Caco-2 (cell line): ENCODE measurements around the gene C9orf78. TPM values are rescaled to one million over a fixed set of nuclear protein-coding genes. Genes with fewer than 3 reads are reported as not detected.

ENCODE experiments used
- BruUV-seq: library from RNA; stranded (reverse); fragments of 400-500 nt; replicated peaks from 2 replicates; lab custom pipeline; 2021; lab: Mats Ljungman, UMichigan
- CTCF ChIA-PET: fragments of 300-600 bp; sonication (Branson Sonifier 250); formaldehyde crosslinking; loops from one replicate; lab custom pipeline; 2022; ENCODE audit warnings: antibody characterized with exemption; lab: Charles Lee
- POLR2A ChIA-PET: fragments of 300-600 bp; sonication (Branson Sonifier 250); formaldehyde crosslinking; loops from one replicate; lab custom pipeline; 2022; ENCODE audit warnings: antibody characterized with exemption; lab: Charles Lee
- DNase-seq, 2 experiments: peaks; one replicate each; pipeline versions ENCODE4 v3.0.0 to v3.0.0-alpha.2; 2020 to 2022
- H3K27me3 ChIP-seq: replicated peaks from 2 replicates; pipeline ENCODE4 v1.6.0; 2011; ENCODE audit warnings: low read length; ENCODE audit not compliant: control insufficient read depth, insufficient read depth
- H3K36me3 ChIP-seq: 2 replicates; pipeline ENCODE4 v1.5.1; 2011; ENCODE audit warnings: low read length; ENCODE audit not compliant: control insufficient read depth, insufficient read depth
- H3K4me1 ChIP-seq: fragments of 250-450 bp; sonication (Bioruptor Pico); 2 replicates; pipeline ENCODE4 v1.5.1; 2020; ENCODE audit warnings: mild to moderate bottlenecking
- H3K4me3 ChIP-seq: 2 replicates; pipeline ENCODE4 v1.5.1; 2011; ENCODE audit warnings: low read depth, mild to moderate bottlenecking, control low read depth, low read length
- H3K9me3 ChIP-seq: fragments of 250-450 bp; sonication (Bioruptor Pico); 2 replicates; pipeline ENCODE4 v1.5.1; 2020; ENCODE audit warnings: mild to moderate bottlenecking, moderate library complexity
- H3K27ac Mint-ChIP-seq: one replicate; pipeline ENCODE4 v1.8.0; 2022; ENCODE audit warnings: mixed read lengths; ENCODE audit not compliant: unreplicated experiment
- H3K27me3 Mint-ChIP-seq: one replicate; pipeline ENCODE4 v1.8.0; 2022; ENCODE audit warnings: mixed read lengths; ENCODE audit not compliant: insufficient read depth, unreplicated experiment
- H3K36me3 Mint-ChIP-seq: one replicate; pipeline ENCODE4 v1.8.0; 2022; ENCODE audit warnings: mild to moderate bottlenecking, mixed read lengths; ENCODE audit not compliant: insufficient read depth, unreplicated experiment
- H3K4me1 Mint-ChIP-seq: one replicate; pipeline ENCODE4 v1.8.0; 2022; ENCODE audit warnings: low read depth, mixed read lengths; ENCODE audit not compliant: unreplicated experiment
- H3K4me3 Mint-ChIP-seq: one replicate; pipeline ENCODE4 v1.8.0; 2022; ENCODE audit warnings: mild to moderate bottlenecking, moderate library complexity, mixed read lengths; ENCODE audit not compliant: unreplicated experiment
- H3K9me3 Mint-ChIP-seq: one replicate; pipeline ENCODE4 v1.8.0; 2022; ENCODE audit warnings: mixed read lengths; ENCODE audit not compliant: unreplicated experiment
- intact Hi-C: fragments of 100-400 bp; cut with micrococcal nuclease; formaldehyde crosslinking; loops from one replicate; pipeline ENCODE4 v1.10.0; 2022; ENCODE audit not compliant: unreplicated experiment
- total RNA-seq: library from RNA; stranded (reverse); gene quantifications from 2 replicates; pipeline ENCODE4 v1.2.3, GENCODE V29; 2022
- TF ChIP-seq, protein P1 (sequence below), 2 experiments: fragments of 200-600 bp in 1 of 2; IDR thresholded peaks; 1 replicate in 1 of 2; 2 replicates in 1 of 2; pipeline versions ENCODE4 v1.5.1 to v1.8.0; 2011 to 2022; ENCODE audit warnings: antibody characterized with exemption in 1 of 2, control low read depth in 1 of 2, inconsistent platforms in 1 of 2, low read depth in 1 of 2, low read length in 1 of 2, mild to moderate bottlenecking in 1 of 2, moderate library complexity in 1 of 2; ENCODE audit not compliant: insufficient read depth in 1 of 2, severe bottlenecking in 1 of 2, unreplicated experiment in 1 of 2

C9orf78 gene
- total RNA-seq, 1 experiment from 2014 or later, result 44.1 TPM

DNA sequence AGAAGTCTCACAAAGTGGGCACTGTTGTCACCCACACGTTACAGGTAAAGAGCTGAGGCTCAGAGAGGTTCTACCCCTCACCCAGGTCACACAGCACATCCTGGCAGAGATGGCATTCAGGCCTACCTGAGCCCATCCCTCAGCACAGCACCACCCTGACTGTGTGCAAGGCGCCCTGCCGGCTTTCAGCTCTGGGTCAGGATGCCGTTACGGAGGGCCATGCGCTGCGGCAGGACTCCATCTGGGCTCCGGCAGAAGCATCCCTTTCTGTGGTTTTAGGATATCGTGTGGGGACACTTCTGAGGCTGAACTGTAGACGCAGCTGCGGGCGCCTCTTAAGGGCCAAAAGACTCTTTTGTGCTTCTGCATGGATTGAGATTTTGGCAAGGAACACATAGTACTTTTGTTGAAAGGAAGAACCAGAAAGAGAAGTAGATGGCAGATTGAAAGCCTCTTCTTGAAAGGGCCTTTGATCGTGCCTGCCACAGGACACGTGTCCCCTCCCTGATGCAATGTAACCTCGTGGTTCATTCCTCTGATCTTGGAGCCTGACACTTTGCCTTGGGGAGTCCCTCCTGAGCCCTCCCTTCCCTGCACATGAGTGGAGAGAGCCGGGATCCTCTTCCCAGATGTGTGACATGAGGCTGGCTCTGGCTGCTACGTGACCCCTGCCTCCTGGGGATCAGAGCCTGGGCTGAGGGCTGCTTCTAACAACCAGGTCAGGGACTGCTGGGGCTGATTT is 31.5 kb upstream of the C9orf78 start:
- Mint-ChIP-seq H3K27ac (no peak overlapping the region), H3K9me3 (no peaks in the 10 kb centered on the region), H3K4me3 (no peak overlapping the region), H3K27me3 (no peaks in the 10 kb centered on the region), H3K36me3 (peaks cover 17% of the 10 kb centered on the region), H3K4me1 (no peaks in the 10 kb centered on the region)
- TF ChIP-seq, protein P1, sequence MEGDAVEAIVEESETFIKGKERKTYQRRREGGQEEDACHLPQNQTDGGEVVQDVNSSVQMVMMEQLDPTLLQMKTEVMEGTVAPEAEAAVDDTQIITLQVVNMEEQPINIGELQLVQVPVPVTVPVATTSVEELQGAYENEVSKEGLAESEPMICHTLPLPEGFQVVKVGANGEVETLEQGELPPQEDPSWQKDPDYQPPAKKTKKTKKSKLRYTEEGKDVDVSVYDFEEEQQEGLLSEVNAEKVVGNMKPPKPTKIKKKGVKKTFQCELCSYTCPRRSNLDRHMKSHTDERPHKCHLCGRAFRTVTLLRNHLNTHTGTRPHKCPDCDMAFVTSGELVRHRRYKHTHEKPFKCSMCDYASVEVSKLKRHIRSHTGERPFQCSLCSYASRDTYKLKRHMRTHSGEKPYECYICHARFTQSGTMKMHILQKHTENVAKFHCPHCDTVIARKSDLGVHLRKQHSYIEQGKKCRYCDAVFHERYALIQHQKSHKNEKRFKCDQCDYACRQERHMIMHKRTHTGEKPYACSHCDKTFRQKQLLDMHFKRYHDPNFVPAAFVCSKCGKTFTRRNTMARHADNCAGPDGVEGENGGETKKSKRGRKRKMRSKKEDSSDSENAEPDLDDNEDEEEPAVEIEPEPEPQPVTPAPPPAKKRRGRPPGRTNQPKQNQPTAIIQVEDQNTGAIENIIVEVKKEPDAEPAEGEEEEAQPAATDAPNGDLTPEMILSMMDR (IDR thresholded peaks at IDR 0.05; ENCODE audit: insufficient read depth in 1 of 2, low read depth in 1 of 2, low read length in 1 of 2, severe bottlenecking in 1 of 2, unreplicated experiment in 1 of 2), result no peak
- Histone ChIP-seq H3K4me1 (no peaks in the 10 kb centered on the region), H3K36me3 (no peaks in the 10 kb centered on the region), H3K4me3 (no peak overlapping the region), H3K27me3 (no peaks in the 10 kb centered on the region), H3K9me3 (no peaks in the 10 kb centered on the region)
- no peak for DNase-seq
- ChIA-PET CTCF (no interaction called here), POLR2A (no interaction called here)
- BruUV-seq, result no TSS peak
- intact Hi-C loops, result no loop called here

DNA sequence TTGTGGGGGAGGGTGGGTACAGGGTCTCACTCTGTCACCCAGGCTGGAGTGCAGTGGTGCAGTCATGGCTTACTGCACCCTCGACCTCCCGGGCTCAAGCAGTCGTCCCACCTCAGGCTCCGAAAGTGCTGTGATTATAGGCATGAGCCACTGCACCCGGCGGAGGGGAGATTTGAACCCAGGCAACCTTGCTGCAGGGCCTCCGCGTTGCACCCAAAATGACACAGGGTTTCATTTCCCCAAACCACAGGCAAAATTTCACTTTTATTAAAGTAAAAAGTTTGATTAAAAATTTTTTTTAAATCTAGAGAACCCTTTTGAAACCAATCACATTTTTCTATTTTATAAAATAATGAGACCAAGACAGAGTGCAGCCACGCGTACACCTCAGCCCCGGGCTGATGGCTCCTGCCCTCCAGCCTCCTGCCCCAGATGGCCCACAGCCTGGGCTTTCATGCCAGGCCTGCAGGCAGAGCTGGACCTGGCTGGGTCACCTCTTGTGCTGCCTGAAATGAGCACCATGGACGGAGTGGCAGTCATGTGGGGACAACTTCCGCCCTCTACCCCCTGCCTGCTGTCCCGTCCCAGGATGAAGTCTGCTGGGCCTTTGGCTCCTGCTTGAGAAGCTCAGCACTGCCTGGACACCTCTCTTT is 30.7 kb upstream of the C9orf78 start:
- Histone ChIP-seq H3K4me1 (no peaks in the 10 kb centered on the region), H3K27me3 (no peaks in the 10 kb centered on the region), H3K36me3 (no peaks in the 10 kb centered on the region), H3K9me3 (no peaks in the 10 kb centered on the region), H3K4me3 (no peak overlapping the region)
- ChIA-PET POLR2A (no interaction called here), CTCF (no interaction called here)
- DNase-seq, result no peak
- TF ChIP-seq, protein P1 (IDR thresholded peaks at IDR 0.05; ENCODE audit: insufficient read depth in 1 of 2, low read depth in 1 of 2, low read length in 1 of 2, severe bottlenecking in 1 of 2, unreplicated experiment in 1 of 2), result no peak
- no peaks in the 10 kb centered on the region for H3K27me3 Mint-ChIP-seq
- H3K4me1 Mint-ChIP-seq, result no peaks in the 10 kb centered on the region
- H3K36me3 Mint-ChIP-seq, result peaks cover 16% of the 10 kb centered on the region
- H3K9me3 Mint-ChIP-seq, result no peaks in the 10 kb centered on the region
- no TSS peak for BruUV-seq
- no peak overlapping the region for H3K4me3 Mint-ChIP-seq
- H3K27ac Mint-ChIP-seq, result no peak overlapping the region
- intact Hi-C loops, result no loop called here

- ChIA-PET POLR2A (no interaction called here), CTCF (no interaction called here)
- no peak for DNase-seq
- TF ChIP-seq, protein P1 (IDR thresholded peaks at IDR 0.05; ENCODE audit: insufficient read depth in 1 of 2, low read depth in 1 of 2, low read length in 1 of 2, severe bottlenecking in 1 of 2, unreplicated experiment in 1 of 2), result no peak
- Histone ChIP-seq H3K27me3 (no peaks in the 10 kb centered on the region), H3K4me3 (no peak overlapping the region), H3K36me3 (no peaks in the 10 kb centered on the region), H3K9me3 (no peaks in the 10 kb centered on the region), H3K4me1 (no peaks in the 10 kb centered on the region)
- no peaks in the 10 kb centered on the region for H3K27me3 Mint-ChIP-seq
- H3K9me3 Mint-ChIP-seq, result no peaks in the 10 kb centered on the region
- no peak overlapping the region for H3K4me3 Mint-ChIP-seq
- H3K36me3 Mint-ChIP-seq, result peaks cover 16% of the 10 kb centered on the region
- no TSS peak for BruUV-seq
- H3K4me1 Mint-ChIP-seq, result no peaks in the 10 kb centered on the region
- H3K27ac Mint-ChIP-seq, result no peak overlapping the region
- intact Hi-C loops, result no loop called here
Observed at GRCh38 chr9:129864991-129865647, 30.0 kb upstream of the C9orf78 start.
